IPS DF 6.9 (cell line): Measurements from ENCODE around the gene DNTT.

Experiments
- DNase-seq: peaks from one replicate; pipeline ENCODE4 v3.0.0-alpha.2; 2013; ENCODE audit warnings: low read depth, low spot score
- H3K27ac ChIP-seq: one replicate; pipeline ENCODE4 v1.5.1; 2013; ENCODE audit warnings: low read length, control low read depth
- H3K27me3 ChIP-seq: 2 replicates; pipeline ENCODE4 v1.6.1; 2013; ENCODE audit warnings: mild to moderate bottlenecking, low read length; ENCODE audit not compliant: control insufficient read depth, insufficient read depth
- H3K36me3 ChIP-seq: 2 replicates; pipeline ENCODE4 v1.6.1; 2013; ENCODE audit warnings: low read length; ENCODE audit not compliant: control insufficient read depth, insufficient read depth
- H3K4me1 ChIP-seq: 2 replicates; pipeline ENCODE4 v1.6.1; 2013; ENCODE audit warnings: low read length; ENCODE audit not compliant: control insufficient read depth, insufficient read depth
- H3K4me3 ChIP-seq: 2 replicates; pipeline ENCODE4 v1.5.1; 2013; ENCODE audit warnings: mild to moderate bottlenecking, low read length
- H3K9me3 ChIP-seq: 2 replicates; pipeline ENCODE4 v1.6.1; 2013; ENCODE audit warnings: low read length, inconsistent platforms; ENCODE audit not compliant: control insufficient read depth, insufficient read depth
- WGBS: extraction: QIAGEN DNeasy Blood & Tissue Kit; methylation state at CpG from one replicate; pipeline ENCODE4 v1.1.7; 2013; ENCODE audit warnings: mixed read lengths, missing lambda C conversion rate; ENCODE audit not compliant: insufficient read length, insufficient coverage; 5-methylcytosine and 5-hydroxymethylcytosine counted together

The DNTT gene

GRCh38 chr10:96266118-96266770 lies 38.0 kb upstream of the DNTT start:
- H3K4me1 ChIP-seq = no peaks in the 10 kb centered on the region
- no peaks in the 10 kb centered on the region for H3K36me3 ChIP-seq
- no peak for DNase-seq
- H3K27me3 ChIP-seq = no peaks in the 10 kb centered on the region
- no peak overlapping the region for H3K27ac ChIP-seq
- no peaks in the 10 kb centered on the region for H3K9me3 ChIP-seq
- WGBS = no CpG with 5 or more reads among the region's 6 CpGs
- H3K4me3 ChIP-seq = no peak overlapping the region

GRCh38 chr10:96267234-96267705 lies 37.0 kb upstream of the DNTT start:
- Histone ChIP-seq H3K27ac (no peak overlapping the region), H3K4me3 (no peak overlapping the region), H3K27me3 (no peaks in the 10 kb centered on the region), H3K36me3 (no peaks in the 10 kb centered on the region), H3K9me3 (no peaks in the 10 kb centered on the region), H3K4me1 (no peaks in the 10 kb centered on the region)
- WGBS = no CpG with 5 or more reads among the region's 4 CpGs
- no peak for DNase-seq

GRCh38 chr10:96268341-96268909 lies 35.8 kb upstream of the DNTT start:
- H3K4me1 ChIP-seq = no peaks in the 10 kb centered on the region

DNA sequence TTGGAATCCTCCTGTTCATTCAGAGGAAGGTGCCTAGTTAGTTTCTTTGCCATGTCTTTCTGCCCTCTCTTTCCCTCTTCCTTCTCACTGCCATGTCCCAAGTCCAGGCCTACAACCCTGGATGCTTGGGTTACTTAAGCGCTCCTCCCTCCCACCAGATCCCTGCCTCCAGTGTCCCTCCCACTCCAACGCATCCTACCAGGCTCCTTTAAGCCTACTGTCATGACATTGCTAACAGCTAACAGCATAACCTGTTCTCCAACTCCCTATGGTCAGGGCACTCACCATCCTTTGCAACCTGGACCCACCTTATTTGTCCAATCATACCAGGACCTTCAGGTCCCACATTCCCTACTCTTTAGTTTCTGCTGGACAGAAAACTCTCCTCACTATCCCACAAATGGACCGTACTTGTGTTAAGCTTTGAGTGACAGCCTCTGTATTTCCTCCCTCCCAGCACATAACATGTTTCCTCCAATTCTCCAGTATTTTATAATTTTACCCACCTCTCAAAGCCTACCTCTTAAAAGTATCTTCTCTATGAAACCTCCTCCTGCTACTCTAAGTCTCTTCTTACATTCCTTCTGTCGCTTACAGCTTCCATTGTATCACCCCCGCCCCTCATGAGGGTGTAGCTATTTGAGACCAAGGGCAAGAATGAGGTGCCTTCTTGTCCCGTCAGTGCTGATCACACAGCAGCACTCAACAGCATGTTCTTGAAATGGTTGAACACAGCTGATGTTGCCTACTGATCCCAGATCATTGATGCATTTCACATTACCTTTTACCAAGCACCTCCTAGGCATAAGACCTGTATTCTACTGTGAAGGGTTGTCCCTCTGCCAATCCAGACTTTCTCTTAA lies 34.6 kb upstream of the DNTT start:
- no CpG with 5 or more reads among the region's 6 CpGs for WGBS
- Histone ChIP-seq H3K36me3 (no peaks in the 10 kb centered on the region), H3K27ac (no peak overlapping the region), H3K9me3 (no peaks in the 10 kb centered on the region), H3K27me3 (no peaks in the 10 kb centered on the region), H3K4me1 (no peaks in the 10 kb centered on the region), H3K4me3 (no peak overlapping the region)
- DNase-seq = no peak

More at GRCh38 chr10:96268341-96268909, 35.8 kb upstream of the DNTT start:
- H3K9me3 ChIP-seq = no peaks in the 10 kb centered on the region
- no peak for DNase-seq
- H3K27me3 ChIP-seq = no peaks in the 10 kb centered on the region
- H3K36me3 ChIP-seq = no peaks in the 10 kb centered on the region
- no peak overlapping the region for H3K27ac ChIP-seq
- no CpG with 5 or more reads among the region's 2 CpGs for WGBS
- H3K4me3 ChIP-seq = no peak overlapping the region

GRCh38 chr10:96270571-96270970 lies 33.7 kb upstream of the DNTT start:
- Histone ChIP-seq H3K36me3 (no peaks in the 10 kb centered on the region), H3K4me3 (no peak overlapping the region), H3K27ac (no peak overlapping the region), H3K4me1 (no peaks in the 10 kb centered on the region), H3K27me3 (no peaks in the 10 kb centered on the region), H3K9me3 (no peaks in the 10 kb centered on the region)
- WGBS = no CpG with 5 or more reads among the region's 2 CpGs
- DNase-seq = no peak

GRCh38 chr10:96271016-96271815 lies 33.0 kb upstream of the DNTT start, which contains the start of gene BLNK:
BLNK (minus strand) TSS chr10:96271569; CDS start chr10:96271398, 171 bp downstream.
- H3K27ac ChIP-seq = no peak within 1 kb of the TSS
- no peaks in the 10 kb centered on the region for H3K27me3 ChIP-seq
- H3K4me3 ChIP-seq = no peak within 1 kb of the TSS
- no peaks in the 10 kb centered on the region for H3K9me3 ChIP-seq
- no peaks in the 10 kb centered on the region for H3K4me1 ChIP-seq
- DNase-seq = no peak
- no peaks in the 10 kb centered on the region for H3K36me3 ChIP-seq
- WGBS = no CpG with 5 or more reads among the region's 6 CpGs

DNA sequence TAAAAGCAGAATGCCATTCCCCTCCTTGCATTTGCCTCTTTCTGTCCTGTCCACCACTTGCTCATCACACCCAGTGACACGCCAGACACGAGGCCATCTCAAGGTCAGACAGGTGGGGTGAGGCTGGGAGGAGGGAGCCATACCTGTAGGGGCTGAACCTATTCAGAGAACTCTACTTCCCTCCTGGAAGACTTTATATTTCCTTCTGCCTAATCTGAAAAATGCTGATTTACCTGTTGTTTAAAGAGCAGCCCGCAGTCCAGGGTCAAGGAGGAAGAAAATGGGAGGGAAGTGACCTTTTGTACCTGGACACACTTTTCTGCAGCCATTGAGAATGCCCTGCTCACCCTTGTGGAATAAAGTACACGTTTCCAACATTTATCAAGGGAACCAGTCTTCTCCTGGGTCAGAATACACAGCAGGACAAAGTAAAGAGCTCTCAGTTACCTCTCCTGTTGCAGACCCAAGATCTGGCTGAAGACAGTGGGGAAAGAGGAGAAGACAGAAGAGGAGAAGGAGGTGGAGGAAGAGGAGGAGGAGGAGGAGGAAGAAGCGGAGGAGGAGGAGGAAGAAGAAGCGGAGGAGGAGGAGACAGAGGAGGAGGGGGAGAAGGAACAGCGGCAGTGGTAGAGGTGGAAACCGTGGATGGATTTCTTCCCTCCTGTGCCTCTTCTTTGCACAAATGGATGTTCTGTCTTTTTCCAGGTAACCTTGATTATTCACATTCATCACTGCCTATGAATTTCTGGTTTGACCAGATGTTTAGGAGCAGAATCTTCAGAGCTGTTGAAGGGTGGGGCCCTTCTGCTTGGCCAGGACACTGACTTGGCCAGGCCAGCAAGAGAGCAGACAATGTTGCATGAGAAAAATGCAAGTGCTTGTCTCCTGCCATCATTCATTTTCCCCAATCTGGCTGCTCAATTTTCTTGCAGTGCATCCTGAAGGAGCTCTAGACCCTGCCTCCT lies 31.6 kb upstream of the DNTT start:
- Histone ChIP-seq H3K4me3 (no peak overlapping the region), H3K27me3 (no peaks in the 10 kb centered on the region), H3K4me1 (no peaks in the 10 kb centered on the region), H3K9me3 (no peaks in the 10 kb centered on the region), H3K27ac (no peak overlapping the region), H3K36me3 (no peaks in the 10 kb centered on the region)
- DNase-seq = no peak
- no CpG with 5 or more reads among the region's 8 CpGs for WGBS

DNA sequence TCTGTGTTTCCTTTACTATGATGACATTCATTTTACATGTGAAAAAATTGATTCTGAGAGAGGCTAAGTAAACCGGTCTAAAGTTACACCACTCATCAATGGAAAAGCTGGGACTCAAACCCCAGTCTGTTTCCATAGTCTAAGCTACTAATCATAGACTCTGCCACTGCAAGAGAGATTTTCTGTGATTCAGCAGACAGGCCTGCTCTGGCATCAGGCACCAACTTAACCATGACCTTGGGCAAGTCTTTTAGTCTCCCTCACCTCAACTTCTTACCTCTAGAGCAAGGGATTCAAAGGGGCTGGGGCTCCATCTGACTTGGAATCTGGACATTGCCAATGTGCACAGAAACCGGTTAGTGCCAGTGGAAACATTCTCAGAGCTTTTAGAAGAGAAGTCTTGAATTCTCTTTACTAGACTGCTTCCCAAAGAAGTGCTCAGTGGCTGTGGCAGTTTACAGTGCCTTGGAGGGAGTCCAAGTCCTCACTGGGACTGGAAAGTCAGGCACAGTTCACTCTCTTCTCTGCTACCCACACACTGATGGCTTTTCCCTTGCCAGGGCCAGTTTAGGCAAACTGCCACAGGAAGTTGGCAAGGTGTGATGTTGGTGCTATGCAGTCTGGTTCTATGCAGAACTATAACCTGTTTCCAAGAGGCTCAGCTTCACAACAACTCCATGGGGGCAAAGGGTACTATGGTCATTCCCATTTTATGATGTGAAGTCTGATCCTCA lies 28.4 kb upstream of the DNTT start:
- no peak overlapping the region for H3K27ac ChIP-seq
- no peak for DNase-seq
- H3K36me3 ChIP-seq = no peaks in the 10 kb centered on the region
- no peak overlapping the region for H3K4me3 ChIP-seq
- H3K4me1 ChIP-seq = no peaks in the 10 kb centered on the region
- no CpG with 5 or more reads among the region's 2 CpGs for WGBS
- no peaks in the 10 kb centered on the region for H3K27me3 ChIP-seq
- H3K9me3 ChIP-seq = no peaks in the 10 kb centered on the region

GRCh38 chr10:96276426-96276825 lies 27.8 kb upstream of the DNTT start:
- Histone ChIP-seq H3K4me3 (no peak overlapping the region), H3K4me1 (no peaks in the 10 kb centered on the region), H3K36me3 (no peaks in the 10 kb centered on the region), H3K27ac (no peak overlapping the region), H3K27me3 (no peaks in the 10 kb centered on the region), H3K9me3 (no peaks in the 10 kb centered on the region)
- DNase-seq = no peak
- WGBS = no CpG with 5 or more reads among the region's 6 CpGs
